H1 (cell line): ENCODE data around the gene SLC39A11. TPM values are rescaled to one million over a fixed set of nuclear protein-coding genes. Genes with fewer than 3 reads are reported as not detected.

Source experiments
- CHD1 ChIP-seq: IDR thresholded peaks from 2 replicates; pipeline ENCODE4 v1.6.1; 2012; ENCODE audit warnings: low read depth, low read length, improper control_type of control experiment
- CHD2 ChIP-seq: IDR thresholded peaks from 2 replicates; pipeline ENCODE4 v1.6.1; 2012; ENCODE audit warnings: low read length, improper control_type of control experiment
- CHD7 ChIP-seq: fragments of 300-600 bp; sonication (generic); IDR thresholded peaks from 2 replicates; pipeline ENCODE4 v1.7.1; 2012; ENCODE audit warnings: low read length, moderate library complexity, mild to moderate bottlenecking, inconsistent platforms; ENCODE audit not compliant: insufficient replicate concordance
- RXRA ChIP-seq: IDR thresholded peaks from 2 replicates; pipeline ENCODE4 v1.6.1; 2011; ENCODE audit warnings: low read depth, mild to moderate bottlenecking, low read length, moderate library complexity; ENCODE audit not compliant: insufficient read depth
- SAP30 ChIP-seq: fragments of 300-600 bp; sonication (generic); IDR thresholded peaks from 2 replicates; pipeline ENCODE4 v1.7.1; 2012; ENCODE audit warnings: low read length, moderate library complexity, mild to moderate bottlenecking, inconsistent platforms; ENCODE audit not compliant: insufficient read depth, insufficient replicate concordance
- polyA plus RNA-seq, 7 experiments: library from polyadenylated mRNA; depleted of rRNA in 3 of 7; stranded (reverse) in 5 of 7; unstranded in 2 of 7; fragments of >200 nt in 5 of 7; fragments of 200-250 nt in 2 of 7; gene quantifications; 1 replicate in 5 of 7; 2 replicates in 1 of 7; 4 replicates in 1 of 7; pipeline versions ENCODE4 v1.2.1 to v1.2.3, GENCODE V29; 2011 to 2013; ENCODE audit warnings: missing spikeins in 2 of 7, mixed read lengths in 2 of 7
- total RNA-seq: library from RNA; stranded (reverse); fragmentation: NEBNext Ultra II Directional; extraction: Animal tissue kit (Norgen Biotek cat#: 25700); gene quantifications from 2 replicates; pipeline ENCODE4 v1.2.1, GENCODE V29; 2021
- TF ChIP-seq, protein P1 (sequence below): IDR thresholded peaks from 2 replicates; pipeline ENCODE4 v1.6.1; 2011; ENCODE audit warnings: low read length, improper control_type of control experiment

Gene SLC39A11
- total and polyA plus RNA-seq, 2 of the 8 experiments (the other 6 are each of a cell fraction or from before 2014, with no cell fraction given): 12.2 to 19.6 TPM

DNA sequence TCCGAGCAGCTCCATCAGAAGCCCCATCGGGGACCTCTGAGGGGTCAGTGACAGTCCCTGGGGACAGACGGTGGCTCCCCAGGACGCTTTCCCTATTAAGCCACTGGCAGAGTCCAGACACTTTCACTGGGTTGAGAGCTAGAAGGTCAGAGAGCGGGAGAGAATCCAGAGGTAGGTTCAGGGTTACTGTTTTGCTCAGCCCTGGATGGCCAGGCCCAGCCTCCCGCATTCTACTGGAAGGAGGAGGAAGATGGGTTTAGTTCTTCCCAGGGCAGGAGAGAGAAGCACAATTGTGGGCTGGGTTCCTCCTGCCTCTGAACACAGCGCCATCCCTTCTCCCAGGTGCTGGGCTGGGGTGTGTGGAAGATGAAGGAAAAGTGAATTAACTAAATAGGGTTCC, 452.8 kb downstream of the SLC39A11 start (continued):
- TF ChIP-seq CHD7 (no peak), SAP30 (no peak), RXRA (no peak), CHD2 (no peak), CHD1 (no peak)
- TF ChIP-seq, protein P1, sequence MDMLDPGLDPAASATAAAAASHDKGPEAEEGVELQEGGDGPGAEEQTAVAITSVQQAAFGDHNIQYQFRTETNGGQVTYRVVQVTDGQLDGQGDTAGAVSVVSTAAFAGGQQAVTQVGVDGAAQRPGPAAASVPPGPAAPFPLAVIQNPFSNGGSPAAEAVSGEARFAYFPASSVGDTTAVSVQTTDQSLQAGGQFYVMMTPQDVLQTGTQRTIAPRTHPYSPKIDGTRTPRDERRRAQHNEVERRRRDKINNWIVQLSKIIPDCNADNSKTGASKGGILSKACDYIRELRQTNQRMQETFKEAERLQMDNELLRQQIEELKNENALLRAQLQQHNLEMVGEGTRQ: no peak
